Dendritic cell treated with granulocyte-macrophage colony-stimulating factor and Interleukin-4, amounts not matched to agents 40 ng/mL and 50 ng/mL, for 4 days (primary cell): Measurements from ENCODE around the gene AATF.

Experiments used
- H3K27ac Mint-ChIP-seq: one replicate; pipeline ENCODE4 v1.8.0; 2022; ENCODE audit warnings: mild to moderate bottlenecking, mixed read lengths
- H3K27me3 Mint-ChIP-seq: one replicate; pipeline ENCODE4 v1.8.0; 2022; ENCODE audit warnings: mild to moderate bottlenecking, mixed read lengths
- H3K36me3 Mint-ChIP-seq: one replicate; pipeline ENCODE4 v1.8.0; 2022; ENCODE audit warnings: low read depth, mixed read lengths
- H3K4me1 Mint-ChIP-seq: one replicate; pipeline ENCODE4 v1.8.0; 2022; ENCODE audit warnings: low read depth, mixed read lengths
- H3K4me3 Mint-ChIP-seq: one replicate; pipeline ENCODE4 v1.8.0; 2022; ENCODE audit warnings: mild to moderate bottlenecking, moderate library complexity, mixed read lengths
- H3K9me3 Mint-ChIP-seq: one replicate; pipeline ENCODE4 v1.8.0; 2022; ENCODE audit warnings: mixed read lengths
- intact Hi-C: fragments of 100-400 bp; cut with micrococcal nuclease; formaldehyde crosslinking; loops from one replicate; pipeline ENCODE4 v1.15.0; 2022

AATF gene, protein sequence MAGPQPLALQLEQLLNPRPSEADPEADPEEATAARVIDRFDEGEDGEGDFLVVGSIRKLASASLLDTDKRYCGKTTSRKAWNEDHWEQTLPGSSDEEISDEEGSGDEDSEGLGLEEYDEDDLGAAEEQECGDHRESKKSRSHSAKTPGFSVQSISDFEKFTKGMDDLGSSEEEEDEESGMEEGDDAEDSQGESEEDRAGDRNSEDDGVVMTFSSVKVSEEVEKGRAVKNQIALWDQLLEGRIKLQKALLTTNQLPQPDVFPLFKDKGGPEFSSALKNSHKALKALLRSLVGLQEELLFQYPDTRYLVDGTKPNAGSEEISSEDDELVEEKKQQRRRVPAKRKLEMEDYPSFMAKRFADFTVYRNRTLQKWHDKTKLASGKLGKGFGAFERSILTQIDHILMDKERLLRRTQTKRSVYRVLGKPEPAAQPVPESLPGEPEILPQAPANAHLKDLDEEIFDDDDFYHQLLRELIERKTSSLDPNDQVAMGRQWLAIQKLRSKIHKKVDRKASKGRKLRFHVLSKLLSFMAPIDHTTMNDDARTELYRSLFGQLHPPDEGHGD

DNA sequence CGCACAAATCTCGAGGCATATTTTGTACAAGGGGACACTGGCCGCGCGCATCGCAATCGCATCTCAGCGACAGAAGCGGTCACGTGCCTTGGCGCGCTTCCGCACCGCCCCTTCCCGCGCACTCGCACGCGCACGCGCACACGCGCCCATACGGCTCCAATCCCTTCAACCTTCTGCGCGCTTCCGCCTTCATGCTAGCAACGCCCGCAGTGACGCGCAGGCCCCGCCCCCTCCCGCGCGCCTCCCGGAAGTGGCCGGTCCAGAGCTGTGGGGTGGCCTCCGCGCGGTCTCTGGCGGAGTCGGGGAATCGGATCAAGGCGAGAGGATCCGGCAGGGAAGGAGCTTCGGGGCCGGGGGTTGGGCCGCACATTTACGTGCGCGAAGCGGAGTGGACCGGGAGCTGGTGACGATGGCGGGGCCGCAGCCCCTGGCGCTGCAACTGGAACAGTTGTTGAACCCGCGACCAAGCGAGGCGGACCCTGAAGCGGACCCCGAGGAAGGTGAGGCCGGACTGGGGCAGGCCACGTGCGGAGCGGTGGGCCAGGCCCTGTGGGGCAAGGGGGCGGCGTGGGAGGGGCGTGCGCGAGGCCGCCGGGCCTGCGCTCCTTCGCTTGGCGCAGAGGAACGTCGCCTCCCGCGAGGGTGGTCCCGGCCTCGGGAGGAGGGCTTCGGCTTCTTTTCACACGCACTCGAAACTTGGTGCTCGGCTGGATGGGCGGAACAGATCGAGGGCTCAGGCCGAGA, at the start of gene AATF:
AATF (plus strand) TSS at position 238 of the 744 bp plus-strand sequence; CDS start at position 410, 172 bp downstream.
- H3K9me3 Mint-ChIP-seq: no peaks in the 10 kb centered on the region
- peak within 1 kb of the TSS; percentile 95 for H3K4me3 Mint-ChIP-seq
- intact Hi-C loops: loop anchor here (2.0 to 5.0 kb wide), 2 partner anchors 20 to 407 kb away; partner anchors contain the start of gene GGNBP2
- peak within 1 kb of the TSS; percentile 91 for H3K27ac Mint-ChIP-seq
- peaks cover 47% of the 10 kb centered on the region for H3K36me3 Mint-ChIP-seq
- peaks cover 38% of the 10 kb centered on the region for H3K27me3 Mint-ChIP-seq
- H3K4me1 Mint-ChIP-seq: peaks cover 46% of the 10 kb centered on the region

DNA sequence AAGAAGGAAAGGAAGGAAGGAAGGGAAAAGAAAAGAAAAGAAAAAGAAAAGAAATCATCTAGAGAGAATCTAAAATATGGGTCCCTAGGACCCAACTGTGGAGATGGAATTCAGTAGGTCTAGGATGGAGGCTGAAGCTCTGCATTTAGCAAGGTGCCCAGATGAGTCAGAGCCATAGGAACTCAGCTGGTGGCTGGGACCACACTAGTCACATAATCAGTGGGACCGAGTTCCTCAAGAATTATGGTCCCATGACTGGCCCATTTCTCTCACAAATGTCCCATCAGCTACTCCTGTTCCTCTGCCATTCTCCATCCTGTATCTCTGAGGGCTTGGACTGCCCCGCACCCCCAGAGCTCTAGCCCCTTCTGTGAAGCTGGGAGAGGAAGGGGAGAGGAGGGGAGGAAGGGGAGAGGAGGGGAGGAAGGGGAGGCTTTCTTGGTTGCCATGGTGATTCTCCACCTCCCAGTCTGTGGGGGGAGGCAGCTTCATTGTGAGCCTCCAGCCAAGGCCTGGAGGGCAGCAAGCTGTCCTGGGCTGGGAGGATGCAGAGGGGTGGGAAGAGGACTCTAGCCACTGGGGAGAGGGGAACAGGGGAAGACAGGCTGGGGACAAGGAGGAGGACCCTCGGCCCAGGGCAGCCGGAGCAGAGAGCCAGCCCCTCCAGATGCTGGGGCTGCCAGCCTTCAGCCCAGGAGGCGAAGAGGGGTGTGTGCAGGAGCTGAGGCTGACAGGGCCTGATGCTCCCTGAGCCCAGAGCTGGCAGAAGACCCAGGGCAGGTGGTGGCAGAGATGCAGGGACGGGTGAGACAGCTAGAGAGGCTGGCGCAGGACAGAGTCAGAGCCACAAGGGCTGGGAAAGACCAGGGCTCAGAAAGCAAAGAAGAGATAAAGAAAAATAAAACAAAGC, 49.2 kb upstream of the AATF start:
- intact Hi-C loops: no loop called here
- H3K4me1 Mint-ChIP-seq: no peaks in the 10 kb centered on the region

DNA sequence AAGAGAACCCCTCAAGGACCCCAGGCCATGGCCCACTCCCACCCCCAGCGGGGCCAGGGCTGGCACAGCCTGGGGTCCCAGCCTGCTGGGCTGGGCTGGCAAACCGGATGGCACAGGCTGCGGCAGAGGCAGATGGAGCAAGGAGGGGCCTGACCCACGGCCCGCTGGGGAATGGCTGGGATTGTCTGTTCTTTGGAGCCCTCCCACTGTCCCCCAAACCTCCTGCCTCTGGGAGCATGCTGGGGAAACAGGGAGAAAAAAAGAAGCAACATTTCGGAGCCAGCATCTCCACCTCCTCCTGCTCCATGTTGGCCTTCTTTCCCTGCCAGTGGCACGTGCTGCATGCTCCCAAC, 48.6 kb upstream of the AATF start:
- no peaks in the 10 kb centered on the region for H3K9me3 Mint-ChIP-seq
- H3K27ac Mint-ChIP-seq: no peak overlapping the region
- intact Hi-C loops: no loop called here
- H3K4me1 Mint-ChIP-seq: no peaks in the 10 kb centered on the region
- H3K4me3 Mint-ChIP-seq: no peak overlapping the region
- no peaks in the 10 kb centered on the region for H3K36me3 Mint-ChIP-seq
- peaks cover 18% of the 10 kb centered on the region for H3K27me3 Mint-ChIP-seq

More for the DNA sequence above, 49.2 kb upstream of the AATF start:
- Mint-ChIP-seq H3K9me3 (no peaks in the 10 kb centered on the region), H3K27me3 (peaks cover 16% of the 10 kb centered on the region), H3K4me3 (no peak overlapping the region), H3K27ac (no peak overlapping the region), H3K36me3 (no peaks in the 10 kb centered on the region)

DNA sequence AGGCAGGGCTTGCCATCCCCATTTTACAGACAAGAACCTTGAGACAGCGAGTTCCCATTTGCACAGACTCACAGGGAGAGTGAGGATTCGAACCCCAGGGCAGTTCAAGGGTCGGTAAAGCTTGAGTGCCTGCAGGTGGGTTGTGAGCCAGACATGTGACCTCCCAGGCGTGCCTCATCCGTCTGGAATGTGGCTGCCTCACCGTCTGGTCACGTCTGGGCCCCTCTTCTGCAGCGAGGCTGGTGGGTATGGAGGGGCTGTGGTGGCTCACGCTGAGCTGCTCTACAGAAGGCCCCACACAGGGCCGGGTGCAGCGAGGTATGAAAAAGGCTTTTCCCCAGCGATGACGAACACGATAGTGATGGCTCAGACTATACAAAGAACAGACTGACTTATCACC, 47.2 kb upstream of the AATF start:
- intact Hi-C loops: no loop called here
- no peak overlapping the region for H3K27ac Mint-ChIP-seq
- H3K27me3 Mint-ChIP-seq: peaks cover 22% of the 10 kb centered on the region
- no peaks in the 10 kb centered on the region for H3K36me3 Mint-ChIP-seq
- H3K9me3 Mint-ChIP-seq: no peaks in the 10 kb centered on the region
- no peaks in the 10 kb centered on the region for H3K4me1 Mint-ChIP-seq
- H3K4me3 Mint-ChIP-seq: no peak overlapping the region

DNA sequence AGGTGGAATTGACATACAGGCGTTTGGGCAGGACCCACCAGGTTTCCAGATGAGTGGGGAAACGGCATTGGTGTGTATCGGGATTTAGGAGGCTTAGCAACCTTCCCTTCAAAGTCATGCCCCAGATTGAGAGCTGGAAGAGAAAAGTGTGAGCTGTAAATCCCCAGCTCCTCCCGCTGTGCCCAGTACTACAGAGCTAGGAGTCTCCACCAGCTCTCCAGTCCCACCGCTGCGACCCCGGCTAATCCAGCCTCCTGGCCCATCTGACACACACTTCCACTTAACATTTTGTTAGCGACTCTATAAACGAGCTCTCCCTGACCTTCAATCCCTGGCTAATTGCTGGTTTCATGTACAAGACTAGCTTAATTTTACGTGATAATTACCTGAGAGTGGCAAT, 41.3 kb upstream of the AATF start:
- Mint-ChIP-seq H3K9me3 (no peaks in the 10 kb centered on the region), H3K27ac (no peak overlapping the region), H3K4me1 (no peaks in the 10 kb centered on the region), H3K36me3 (no peaks in the 10 kb centered on the region), H3K27me3 (peaks cover 48% of the 10 kb centered on the region), H3K4me3 (no peak overlapping the region)
- intact Hi-C loops: no loop called here

DNA sequence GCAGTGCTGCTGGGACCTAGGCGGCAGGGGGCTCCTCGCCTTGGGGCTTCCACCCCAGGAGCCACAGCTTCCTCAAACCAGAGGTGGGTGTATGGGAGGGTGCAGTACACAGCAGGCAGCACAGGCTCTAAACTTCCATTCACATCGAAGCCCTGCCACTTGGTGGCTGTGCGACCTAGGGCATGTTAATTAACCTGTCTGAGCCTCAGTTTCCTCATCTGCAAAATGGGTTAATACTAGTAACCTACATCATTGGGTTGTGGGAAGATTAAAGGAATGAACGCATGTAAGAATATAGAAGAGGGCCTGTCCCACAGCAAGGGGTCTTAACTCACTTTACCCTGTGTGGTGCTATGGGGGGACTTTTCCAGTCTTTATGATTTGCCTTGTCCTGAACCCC, 38.2 kb upstream of the AATF start:
- Mint-ChIP-seq H3K27me3 (peaks cover 48% of the 10 kb centered on the region), H3K36me3 (no peaks in the 10 kb centered on the region), H3K4me3 (no peak overlapping the region), H3K4me1 (no peaks in the 10 kb centered on the region), H3K27ac (no peak overlapping the region), H3K9me3 (no peaks in the 10 kb centered on the region)
- intact Hi-C loops: no loop called here

DNA sequence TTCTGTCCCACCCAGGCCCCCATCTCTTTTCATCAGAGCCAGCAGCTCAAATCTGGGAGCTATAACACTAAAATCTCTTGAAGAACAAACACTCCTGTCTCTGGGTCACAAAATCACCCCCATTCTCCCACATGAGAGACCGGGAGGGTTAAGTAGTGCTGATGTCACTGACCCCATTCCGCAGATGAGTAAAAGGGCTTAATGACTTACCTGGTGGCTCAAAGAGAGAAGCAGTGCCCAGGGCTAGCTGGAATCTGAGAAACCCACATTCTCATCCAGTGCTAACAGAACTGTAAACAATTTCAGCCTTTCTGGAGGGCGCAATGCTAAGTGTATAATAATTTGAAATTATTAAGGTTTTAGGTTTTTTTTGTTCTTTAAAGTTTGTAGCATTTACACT, 37.8 kb upstream of the AATF start:
- no peaks in the 10 kb centered on the region for H3K9me3 Mint-ChIP-seq
- H3K4me1 Mint-ChIP-seq: no peaks in the 10 kb centered on the region
- intact Hi-C loops: no loop called here
- peaks cover 48% of the 10 kb centered on the region for H3K27me3 Mint-ChIP-seq
- no peak overlapping the region for H3K4me3 Mint-ChIP-seq
- H3K36me3 Mint-ChIP-seq: no peaks in the 10 kb centered on the region
- H3K27ac Mint-ChIP-seq: no peak overlapping the region

DNA sequence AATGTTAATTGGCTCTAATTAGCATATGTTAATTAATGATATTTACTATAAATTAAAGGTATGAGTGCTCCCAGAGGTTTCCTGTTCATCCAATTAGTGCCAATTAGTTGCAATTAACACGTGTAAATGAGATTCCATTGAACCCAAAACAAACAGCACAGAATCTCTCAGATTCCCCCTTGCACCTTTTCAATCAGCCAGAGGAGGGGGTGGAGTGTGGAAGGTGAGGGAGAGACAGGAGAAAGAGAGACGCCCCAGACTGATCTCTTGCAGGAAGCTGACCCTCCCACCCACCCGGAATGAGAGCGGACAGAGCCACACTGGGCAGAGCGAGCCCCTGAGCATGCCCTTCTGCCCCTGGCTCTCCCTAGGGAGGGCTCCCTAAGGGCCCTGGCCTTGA, 35.6 kb upstream of the AATF start:
- intact Hi-C loops: no loop called here
- no peaks in the 10 kb centered on the region for H3K9me3 Mint-ChIP-seq
- H3K27ac Mint-ChIP-seq: no peak overlapping the region
- H3K27me3 Mint-ChIP-seq: peaks cover 49% of the 10 kb centered on the region
- no peaks in the 10 kb centered on the region for H3K4me1 Mint-ChIP-seq
- H3K4me3 Mint-ChIP-seq: no peak overlapping the region
- H3K36me3 Mint-ChIP-seq: no peaks in the 10 kb centered on the region

DNA sequence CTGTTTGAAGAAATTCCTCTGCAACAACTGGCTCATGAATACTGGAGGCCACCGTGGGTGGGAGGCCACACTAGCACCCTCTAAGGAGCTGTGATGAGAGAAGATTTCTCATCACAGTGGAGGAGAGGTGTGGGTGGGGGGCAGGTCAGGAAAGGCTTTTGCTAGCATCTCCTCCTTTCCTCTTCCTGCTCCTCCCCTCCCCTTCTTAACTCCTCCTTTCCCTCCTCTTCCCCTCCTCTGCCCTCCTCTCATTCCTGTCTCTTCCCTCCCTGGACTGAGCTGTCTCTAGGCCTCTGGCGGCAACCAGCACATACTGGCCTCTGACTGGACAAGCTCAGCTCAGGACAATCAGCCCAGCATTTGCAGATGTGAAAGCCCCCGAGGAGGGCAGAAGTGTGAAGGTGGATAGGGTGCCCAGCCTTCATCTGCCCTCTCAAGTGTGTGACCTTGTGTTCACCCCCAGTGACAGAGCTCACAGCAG, 30.5 kb upstream of the AATF start:
- intact Hi-C loops: no loop called here
- Mint-ChIP-seq H3K36me3 (no peaks in the 10 kb centered on the region), H3K27me3 (peaks cover 69% of the 10 kb centered on the region), H3K9me3 (no peaks in the 10 kb centered on the region), H3K27ac (no peak overlapping the region), H3K4me3 (no peak overlapping the region), H3K4me1 (peaks cover 7% of the 10 kb centered on the region)

DNA sequence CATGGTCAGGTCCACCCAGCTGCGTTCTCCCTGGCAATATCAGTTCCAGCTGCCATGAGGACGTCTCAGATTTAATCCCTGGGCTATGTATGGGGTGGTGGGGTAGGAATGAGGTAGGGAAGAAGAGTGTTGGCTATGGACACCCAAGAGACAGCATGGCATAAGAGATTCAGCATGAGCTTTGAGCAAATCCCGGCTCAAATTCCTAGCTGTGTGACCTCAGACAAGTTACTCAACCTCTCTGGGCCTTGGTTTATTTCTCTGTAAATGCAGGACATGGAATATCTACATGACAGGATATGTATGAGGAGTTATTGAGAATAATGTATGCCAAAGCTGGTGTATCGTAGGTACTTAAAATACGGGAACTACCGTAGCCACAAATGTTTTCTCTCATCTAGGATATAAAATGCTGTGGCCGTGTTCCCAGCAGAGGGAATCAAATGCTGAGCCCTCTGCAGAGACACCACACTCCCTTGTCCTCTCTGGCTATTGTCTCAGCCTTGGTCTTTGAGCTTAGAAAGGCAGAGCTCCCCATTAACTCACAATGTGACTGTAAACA, 29.3 kb upstream of the AATF start:
- Mint-ChIP-seq H3K9me3 (no peaks in the 10 kb centered on the region), H3K27me3 (peaks cover 74% of the 10 kb centered on the region), H3K36me3 (no peaks in the 10 kb centered on the region), H3K27ac (no peak overlapping the region), H3K4me1 (peaks cover 7% of the 10 kb centered on the region), H3K4me3 (no peak overlapping the region)
- intact Hi-C loops: no loop called here

DNA sequence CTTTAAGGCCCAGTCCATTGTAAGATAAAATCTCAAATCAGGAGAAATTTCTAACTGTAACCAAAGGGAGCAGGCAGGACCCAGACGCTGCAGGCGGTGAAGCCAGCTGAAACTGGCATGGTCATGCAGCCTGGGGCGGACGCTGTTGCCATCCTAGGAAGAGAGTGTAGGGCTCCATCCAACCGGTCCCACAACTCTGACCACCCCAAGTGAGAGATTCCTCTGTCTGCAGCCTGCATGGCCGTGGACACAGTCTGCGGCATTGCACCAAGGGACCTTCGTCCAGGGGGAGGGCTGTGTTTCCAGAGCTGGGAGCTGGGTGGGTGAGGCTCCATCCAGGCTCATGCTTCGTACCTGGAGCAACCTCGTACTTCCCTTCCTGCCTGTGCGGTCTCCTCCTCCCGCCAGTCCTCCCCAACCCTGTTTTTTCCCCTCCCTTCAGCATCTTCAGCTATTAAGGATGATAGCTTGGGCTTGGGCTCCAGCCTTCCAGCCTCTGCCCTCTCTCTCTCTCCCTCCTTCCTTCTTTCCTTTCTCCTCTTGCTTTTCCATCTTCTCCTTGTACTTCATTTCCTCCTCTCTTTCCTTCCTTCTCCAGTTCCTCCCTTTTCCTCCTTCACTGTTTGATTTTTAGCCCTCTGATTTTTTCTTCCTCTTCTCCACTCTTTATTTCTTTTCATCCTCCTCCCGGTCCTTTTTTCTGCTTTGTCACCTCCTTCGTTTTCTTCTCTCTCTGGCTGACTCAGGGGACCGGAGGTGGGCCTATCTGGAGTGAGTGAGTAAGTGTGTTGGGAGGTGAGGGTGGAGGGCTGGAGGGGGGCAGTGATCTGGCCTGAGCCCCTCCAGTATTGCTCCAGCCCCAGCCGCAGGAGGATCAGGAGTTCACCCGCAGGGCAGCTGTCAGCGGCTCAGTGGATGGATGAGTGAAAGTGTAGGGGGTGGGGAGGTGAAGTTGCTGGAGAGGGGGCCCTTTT, 28.4 kb upstream of the AATF start:
- Mint-ChIP-seq H3K4me3 (no peak overlapping the region), H3K27me3 (peaks cover 75% of the 10 kb centered on the region), H3K9me3 (no peaks in the 10 kb centered on the region), H3K36me3 (no peaks in the 10 kb centered on the region), H3K27ac (no peak overlapping the region), H3K4me1 (peaks cover 7% of the 10 kb centered on the region)
- intact Hi-C loops: no loop called here

DNA sequence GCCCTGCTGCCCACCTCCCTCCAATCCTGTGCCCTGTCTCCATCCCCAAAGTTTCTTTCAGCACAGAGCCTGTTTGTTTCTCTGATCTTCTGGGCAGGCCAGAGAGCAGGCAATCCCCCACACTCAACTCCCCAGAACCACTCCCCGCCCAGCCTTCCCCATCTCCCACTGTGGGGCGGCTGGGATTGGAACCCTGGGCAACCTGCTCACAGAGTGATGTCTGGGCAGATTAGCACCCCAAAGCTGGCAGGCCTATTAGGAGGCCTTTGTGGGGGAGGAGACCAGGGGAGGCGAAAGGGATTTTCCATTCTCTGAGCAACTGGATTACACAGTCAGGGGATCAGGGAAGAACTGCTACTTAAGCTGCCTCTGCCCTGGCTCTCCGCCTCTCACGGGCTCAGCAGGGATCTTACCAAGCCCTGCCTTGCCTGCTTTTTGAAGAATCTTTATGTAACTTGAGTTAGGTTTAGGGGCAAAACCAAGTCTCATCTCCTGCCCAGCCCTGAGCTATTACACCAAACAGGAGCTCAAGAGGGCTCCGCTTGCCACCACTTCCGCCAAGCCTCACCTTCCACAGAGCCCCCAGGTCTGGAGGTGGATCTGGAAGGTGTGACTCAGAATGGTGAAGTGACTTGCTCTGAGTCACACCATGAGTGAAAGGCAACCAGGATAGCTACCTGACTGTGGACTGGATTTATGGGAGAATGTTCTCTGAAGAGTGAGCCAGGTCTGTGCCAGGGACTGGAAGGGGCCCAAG, 27.5 kb upstream of the AATF start:
- Mint-ChIP-seq H3K4me1 (peaks cover 7% of the 10 kb centered on the region), H3K9me3 (no peaks in the 10 kb centered on the region), H3K36me3 (no peaks in the 10 kb centered on the region), H3K27ac (no peak overlapping the region), H3K4me3 (no peak overlapping the region), H3K27me3 (peaks cover 69% of the 10 kb centered on the region)
- intact Hi-C loops: no loop called here
